ENCODE data around the gene KRT10.

- TF ChIP-seq, protein P1, sequence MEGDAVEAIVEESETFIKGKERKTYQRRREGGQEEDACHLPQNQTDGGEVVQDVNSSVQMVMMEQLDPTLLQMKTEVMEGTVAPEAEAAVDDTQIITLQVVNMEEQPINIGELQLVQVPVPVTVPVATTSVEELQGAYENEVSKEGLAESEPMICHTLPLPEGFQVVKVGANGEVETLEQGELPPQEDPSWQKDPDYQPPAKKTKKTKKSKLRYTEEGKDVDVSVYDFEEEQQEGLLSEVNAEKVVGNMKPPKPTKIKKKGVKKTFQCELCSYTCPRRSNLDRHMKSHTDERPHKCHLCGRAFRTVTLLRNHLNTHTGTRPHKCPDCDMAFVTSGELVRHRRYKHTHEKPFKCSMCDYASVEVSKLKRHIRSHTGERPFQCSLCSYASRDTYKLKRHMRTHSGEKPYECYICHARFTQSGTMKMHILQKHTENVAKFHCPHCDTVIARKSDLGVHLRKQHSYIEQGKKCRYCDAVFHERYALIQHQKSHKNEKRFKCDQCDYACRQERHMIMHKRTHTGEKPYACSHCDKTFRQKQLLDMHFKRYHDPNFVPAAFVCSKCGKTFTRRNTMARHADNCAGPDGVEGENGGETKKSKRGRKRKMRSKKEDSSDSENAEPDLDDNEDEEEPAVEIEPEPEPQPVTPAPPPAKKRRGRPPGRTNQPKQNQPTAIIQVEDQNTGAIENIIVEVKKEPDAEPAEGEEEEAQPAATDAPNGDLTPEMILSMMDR (conservative IDR thresholded peaks at IDR 0.05; ENCODE audit: low read depth, low read length), result no peak
- TF ChIP-seq EZH2phosphoT487 (IDR thresholded peaks at IDR 0.05; ENCODE audit: borderline replicate concordance, low read length), result no peak
These were observed 1.8 kb upstream of the KRT10 start for GRCh38 chr17:40824015-40824832.
